A673 (cell line): ENCODE results near the gene TTC12. TPM values are rescaled to one million over a fixed set of nuclear protein-coding genes. Genes with fewer than 3 reads are reported as not detected.

Source experiments
- BruUV-seq: library from RNA; stranded (reverse); fragments of 400-500 nt; replicated peaks from 2 replicates; lab custom pipeline; 2021; lab: Mats Ljungman, UMichigan
- CTCF ChIA-PET: fragments of 300-600 bp; sonication (Branson Sonifier 250); formaldehyde crosslinking; loops from one replicate; lab custom pipeline; 2022; ENCODE audit warnings: antibody characterized with exemption; lab: Charles Lee
- POLR2A ChIA-PET: fragments of 300-600 bp; sonication (Branson Sonifier 250); formaldehyde crosslinking; loops from one replicate; lab custom pipeline; 2022; ENCODE audit warnings: antibody characterized with exemption; ENCODE audit not compliant: low non-redundant PET; lab: Charles Lee
- DNase-seq: peaks from one replicate; pipeline ENCODE4 v3.0.0-alpha.2; 2015; ENCODE audit warnings: low spot score
- H3K27ac ChIP-seq: fragments of 200-600 bp; sonication (generic); 2 replicates; pipeline ENCODE4 v1.5.1; 2016; ENCODE audit warnings: mixed run types, low read depth, mild to moderate bottlenecking, mixed read lengths, antibody characterized with exemption, low read length; ENCODE audit not compliant: poor library complexity, severe bottlenecking
- H3K27me3 ChIP-seq: fragments of 200-600 bp; sonication (generic); replicated peaks from 2 replicates; pipeline ENCODE4 v1.6.1; 2017; ENCODE audit warnings: mixed run types, low read depth, mild to moderate bottlenecking, mixed read lengths, antibody characterized with exemption, low read length; ENCODE audit not compliant: insufficient read depth, poor library complexity
- H3K36me3 ChIP-seq: fragments of 200-600 bp; sonication (generic); 2 replicates; pipeline ENCODE4 v1.6.1; 2016; ENCODE audit warnings: mixed run types, mild to moderate bottlenecking, mixed read lengths, antibody characterized with exemption, low read length; ENCODE audit not compliant: insufficient read depth, poor library complexity, severe bottlenecking
- H3K4me1 ChIP-seq: fragments of 200-600 bp; sonication (generic); 2 replicates; pipeline ENCODE4 v1.6.1; 2017; ENCODE audit warnings: mixed run types, mild to moderate bottlenecking, mixed read lengths, antibody characterized with exemption, low read length; ENCODE audit not compliant: insufficient read depth, poor library complexity, severe bottlenecking
- H3K4me3 ChIP-seq: fragments of 200-600 bp; sonication (generic); 2 replicates; pipeline ENCODE4 v1.5.1; 2016; ENCODE audit warnings: low read depth, mixed run types, mild to moderate bottlenecking, mixed read lengths, low read length; ENCODE audit not compliant: poor library complexity, severe bottlenecking
- H3K9me3 ChIP-seq: fragments of 200-600 bp; sonication (generic); 2 replicates; pipeline ENCODE4 v1.6.1; 2016; ENCODE audit warnings: mixed run types, low read depth, mild to moderate bottlenecking, mixed read lengths, antibody characterized with exemption, low read length; ENCODE audit not compliant: poor library complexity, severe bottlenecking
- EZH2 ChIP-seq: fragments of 200-600 bp; sonication (generic); IDR thresholded peaks from 2 replicates; pipeline ENCODE4 v1.6.1; 2017; ENCODE audit warnings: borderline replicate concordance, low read depth, mild to moderate bottlenecking, mixed read lengths, antibody characterized with exemption, low read length; ENCODE audit not compliant: poor library complexity, severe bottlenecking
- intact Hi-C: fragments of 100-400 bp; cut with micrococcal nuclease; formaldehyde crosslinking; loops from one replicate; pipeline ENCODE4 v1.10.0; 2022; ENCODE audit not compliant: unreplicated experiment
- total RNA-seq: library from RNA; stranded (reverse); gene quantifications from 2 replicates; pipeline ENCODE4 v1.2.3, GENCODE V29; 2021
- TF ChIP-seq, protein P1 (sequence below): fragments of 300-800, 200-600 bp; sonication (generic); conservative IDR thresholded peaks from 2 replicates; pipeline ENCODE4 v1.5.1; 2017; ENCODE audit warnings: low read depth, mild to moderate bottlenecking, antibody characterized with exemption, low read length, moderate library complexity, mixed read lengths

TTC12 gene
- total RNA-seq, 1 experiment from 2014 or later: not detected

DNA sequence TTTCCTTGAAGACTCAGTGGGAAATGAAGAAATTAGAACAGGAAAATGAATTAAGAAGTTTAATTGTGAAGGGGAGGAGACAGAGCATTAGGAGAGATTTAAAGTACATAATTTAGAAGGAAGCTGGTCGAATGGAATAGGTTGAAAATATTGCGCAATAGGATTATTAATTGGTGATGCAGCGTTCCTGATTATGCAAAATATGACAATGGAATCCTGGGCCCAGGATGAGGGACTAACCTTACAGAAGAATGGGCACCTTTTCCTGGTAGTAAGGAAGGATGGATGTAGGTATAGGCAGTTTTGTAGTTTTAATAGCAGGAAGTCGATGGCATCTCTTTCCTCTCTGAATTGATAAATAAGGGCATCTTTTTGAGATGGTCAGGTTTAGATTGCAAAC is 7.8 kb downstream of the TTC12 start:
- Histone ChIP-seq H3K4me1 (no peaks in the 10 kb centered on the region), H3K9me3 (no peaks in the 10 kb centered on the region), H3K27me3 (peaks cover 39% of the 10 kb centered on the region), H3K4me3 (no peak overlapping the region), H3K27ac (no peak overlapping the region), H3K36me3 (no peaks in the 10 kb centered on the region)
- intact Hi-C loops: no loop called here
- TF ChIP-seq, protein P1, sequence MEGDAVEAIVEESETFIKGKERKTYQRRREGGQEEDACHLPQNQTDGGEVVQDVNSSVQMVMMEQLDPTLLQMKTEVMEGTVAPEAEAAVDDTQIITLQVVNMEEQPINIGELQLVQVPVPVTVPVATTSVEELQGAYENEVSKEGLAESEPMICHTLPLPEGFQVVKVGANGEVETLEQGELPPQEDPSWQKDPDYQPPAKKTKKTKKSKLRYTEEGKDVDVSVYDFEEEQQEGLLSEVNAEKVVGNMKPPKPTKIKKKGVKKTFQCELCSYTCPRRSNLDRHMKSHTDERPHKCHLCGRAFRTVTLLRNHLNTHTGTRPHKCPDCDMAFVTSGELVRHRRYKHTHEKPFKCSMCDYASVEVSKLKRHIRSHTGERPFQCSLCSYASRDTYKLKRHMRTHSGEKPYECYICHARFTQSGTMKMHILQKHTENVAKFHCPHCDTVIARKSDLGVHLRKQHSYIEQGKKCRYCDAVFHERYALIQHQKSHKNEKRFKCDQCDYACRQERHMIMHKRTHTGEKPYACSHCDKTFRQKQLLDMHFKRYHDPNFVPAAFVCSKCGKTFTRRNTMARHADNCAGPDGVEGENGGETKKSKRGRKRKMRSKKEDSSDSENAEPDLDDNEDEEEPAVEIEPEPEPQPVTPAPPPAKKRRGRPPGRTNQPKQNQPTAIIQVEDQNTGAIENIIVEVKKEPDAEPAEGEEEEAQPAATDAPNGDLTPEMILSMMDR: no peak
- TF ChIP-seq EZH2: no peak
- POLR2A ChIA-PET: no interaction called here
- no TSS peak for BruUV-seq
- DNase-seq: no peak
- CTCF ChIA-PET: no interaction called here

DNA sequence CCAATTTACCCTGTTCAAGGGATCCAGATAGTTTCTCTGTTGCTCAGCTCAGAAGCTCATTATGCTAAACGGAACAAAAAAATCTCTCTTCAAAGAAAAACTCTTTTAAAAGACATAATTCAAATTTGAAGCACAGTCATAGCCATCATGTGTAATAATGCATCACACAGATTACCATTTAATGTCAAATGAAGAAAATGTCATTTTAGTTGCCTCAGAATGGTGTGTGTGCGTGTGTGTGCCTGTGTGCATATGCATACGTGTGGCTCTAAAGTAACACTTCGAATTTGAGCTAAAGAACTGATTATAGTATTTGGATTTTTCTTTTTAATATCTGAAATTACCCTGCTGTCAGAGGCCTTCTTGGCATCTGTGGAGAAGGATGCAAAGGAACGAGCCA is 9.9 kb downstream of the TTC12 start:
- H3K4me3 ChIP-seq: no peak overlapping the region
- TF ChIP-seq, protein P1: no peak
- DNase-seq: no peak
- ChIA-PET CTCF (no interaction called here), POLR2A (no interaction called here)
- intact Hi-C loops: no loop called here
- no peaks in the 10 kb centered on the region for H3K36me3 ChIP-seq
- H3K27me3 ChIP-seq: peaks cover 59% of the 10 kb centered on the region
- H3K4me1 ChIP-seq: no peaks in the 10 kb centered on the region
- no peak overlapping the region for H3K27ac ChIP-seq
- BruUV-seq: no TSS peak
- H3K9me3 ChIP-seq: no peaks in the 10 kb centered on the region

DNA sequence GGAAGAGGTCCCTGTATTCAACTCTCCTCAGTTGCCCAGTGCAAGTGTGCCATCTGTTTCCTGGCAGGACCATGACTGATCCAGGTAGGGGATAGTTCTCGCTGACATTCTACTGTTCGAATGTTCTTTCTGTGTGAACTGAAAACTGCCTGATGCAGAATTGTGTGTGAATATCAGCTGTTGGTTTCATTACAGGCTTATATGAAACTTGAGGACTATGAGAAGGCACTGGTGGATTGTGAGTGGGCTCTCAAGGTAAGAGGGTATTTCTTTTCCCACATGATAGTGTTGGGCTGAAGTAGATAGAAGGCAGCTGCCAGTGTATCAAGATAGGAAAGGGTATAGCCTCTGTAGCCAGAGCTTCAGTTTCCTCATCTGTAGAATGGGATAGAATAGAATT is 15.3 kb downstream of the TTC12 start:
- Histone ChIP-seq H3K4me3 (no peak overlapping the region), H3K4me1 (no peaks in the 10 kb centered on the region), H3K36me3 (no peaks in the 10 kb centered on the region), H3K9me3 (no peaks in the 10 kb centered on the region), H3K27me3 (peaks cover 45% of the 10 kb centered on the region), H3K27ac (no peak overlapping the region)
- no peak for TF ChIP-seq EZH2
- TF ChIP-seq, protein P1: no peak
- intact Hi-C loops: no loop called here
- no TSS peak for BruUV-seq
- ChIA-PET POLR2A (no interaction called here), CTCF (interaction anchor here (0.7 kb wide), 1 partner anchor 81 kb away, joined by 3 read pairs; no protein-coding TSS in a partner anchor)
- no peak for DNase-seq
